ENCODE results near the gene FGF2.
"Not testable (repeated sequence)": the region's sequence is repeated elsewhere in the genome, so short reads cannot be mapped to it uniquely, and the experiment has no call there.

The FGF2 gene

GRCh38 chr4:122857160-122857559 is 30.5 kb downstream of the FGF2 start:
- Histone ChIP-seq H3K36me3 (ENCODE audit: control insufficient read depth, insufficient read depth, low read length) (no peaks in the 10 kb centered on the region), H3K4me1 (ENCODE audit: control insufficient read depth, insufficient read depth, low read length) (peaks cover 29% of the 10 kb centered on the region), H3K4me3 (ENCODE audit: low read length) (no peak overlapping the region), H3K27me3 (ENCODE audit: control insufficient read depth, insufficient read depth, low read length) (no peaks in the 10 kb centered on the region), H3K27ac (ENCODE audit: low read depth, low read length) (peak overlapping the region; percentile 32), H3K9ac (ENCODE audit: low read length) (no peak overlapping the region)

DNA sequence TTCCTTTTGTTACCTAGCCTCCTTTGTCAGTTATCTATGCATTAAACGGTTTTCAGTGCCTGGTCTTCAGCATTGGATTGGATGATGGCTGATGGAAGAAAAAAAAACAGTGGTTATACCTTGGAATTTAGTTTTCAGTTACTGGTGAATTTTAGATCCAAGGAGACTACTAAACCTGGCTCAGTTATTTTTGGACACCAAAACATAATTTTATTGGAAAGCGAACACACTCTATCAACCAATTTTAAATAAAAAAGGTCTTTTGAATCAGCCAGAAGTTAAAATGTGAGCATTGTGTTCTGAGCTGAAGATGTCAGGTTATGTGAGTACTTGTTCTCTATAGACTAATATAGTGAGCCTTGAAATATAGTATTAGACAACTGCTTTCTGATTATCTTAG is 32.1 kb downstream of the FGF2 start:
- Histone ChIP-seq H3K4me1 (ENCODE audit: control insufficient read depth, insufficient read depth, low read length) (peaks cover 34% of the 10 kb centered on the region), H3K27ac (ENCODE audit: low read depth, low read length) (no peak overlapping the region), H3K27me3 (ENCODE audit: control insufficient read depth, insufficient read depth, low read length) (no peaks in the 10 kb centered on the region), H3K36me3 (ENCODE audit: control insufficient read depth, insufficient read depth, low read length) (no peaks in the 10 kb centered on the region), H3K4me3 (ENCODE audit: low read length) (no peak overlapping the region), H3K9ac (ENCODE audit: low read length) (no peak overlapping the region)

- peaks cover 30% of the 10 kb centered on the region for H3K4me1 ChIP-seq (ENCODE audit: control insufficient read depth, insufficient read depth, low read length)
- H3K4me3 ChIP-seq (ENCODE audit: low read length): no peak overlapping the region
- H3K9ac ChIP-seq (ENCODE audit: low read length): no peak overlapping the region
- H3K36me3 ChIP-seq (ENCODE audit: control insufficient read depth, insufficient read depth, low read length): no peaks in the 10 kb centered on the region
- no peak overlapping the region for H3K27ac ChIP-seq (ENCODE audit: low read depth, low read length)
- no peaks in the 10 kb centered on the region for H3K27me3 ChIP-seq (ENCODE audit: control insufficient read depth, insufficient read depth, low read length)
Observed at GRCh38 chr4:122861172-122861943, 34.7 kb downstream of the FGF2 start.

GRCh38 chr4:122863639-122864038 is 37.0 kb downstream of the FGF2 start:
- Histone ChIP-seq H3K4me3 (ENCODE audit: low read length) (no peak overlapping the region), H3K4me1 (ENCODE audit: control insufficient read depth, insufficient read depth, low read length) (peaks cover 24% of the 10 kb centered on the region), H3K27me3 (ENCODE audit: control insufficient read depth, insufficient read depth, low read length) (no peaks in the 10 kb centered on the region), H3K27ac (ENCODE audit: low read depth, low read length) (no peak overlapping the region), H3K36me3 (ENCODE audit: control insufficient read depth, insufficient read depth, low read length) (no peaks in the 10 kb centered on the region), H3K9ac (ENCODE audit: low read length) (no peak overlapping the region)

DNA sequence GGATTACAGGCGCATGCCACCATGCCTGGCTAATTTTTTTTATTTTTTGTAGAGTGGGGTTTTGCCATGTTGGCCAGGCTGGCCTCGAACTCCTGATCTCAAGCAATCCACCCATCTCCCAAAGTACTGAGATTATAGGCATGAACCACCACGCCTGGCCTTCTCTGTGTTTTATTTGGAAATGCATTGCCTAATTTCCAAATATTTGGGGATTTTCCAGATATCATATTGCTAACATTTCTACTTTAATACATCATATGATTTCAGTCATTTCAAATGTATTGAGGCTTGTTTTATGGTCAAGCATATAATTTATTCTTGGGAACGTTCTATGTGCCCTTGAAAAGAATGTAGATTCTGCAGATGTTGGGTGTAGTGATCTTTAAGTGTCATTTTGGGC is 38.8 kb downstream of the FGF2 start:
- Histone ChIP-seq H3K9ac (ENCODE audit: low read length) (no peak overlapping the region), H3K27ac (ENCODE audit: low read depth, low read length) (no peak overlapping the region), H3K4me3 (ENCODE audit: low read length) (no peak overlapping the region), H3K27me3 (ENCODE audit: control insufficient read depth, insufficient read depth, low read length) (no peaks in the 10 kb centered on the region), H3K36me3 (ENCODE audit: control insufficient read depth, insufficient read depth, low read length) (no peaks in the 10 kb centered on the region), H3K4me1 (ENCODE audit: control insufficient read depth, insufficient read depth, low read length) (peaks cover 21% of the 10 kb centered on the region)

DNA sequence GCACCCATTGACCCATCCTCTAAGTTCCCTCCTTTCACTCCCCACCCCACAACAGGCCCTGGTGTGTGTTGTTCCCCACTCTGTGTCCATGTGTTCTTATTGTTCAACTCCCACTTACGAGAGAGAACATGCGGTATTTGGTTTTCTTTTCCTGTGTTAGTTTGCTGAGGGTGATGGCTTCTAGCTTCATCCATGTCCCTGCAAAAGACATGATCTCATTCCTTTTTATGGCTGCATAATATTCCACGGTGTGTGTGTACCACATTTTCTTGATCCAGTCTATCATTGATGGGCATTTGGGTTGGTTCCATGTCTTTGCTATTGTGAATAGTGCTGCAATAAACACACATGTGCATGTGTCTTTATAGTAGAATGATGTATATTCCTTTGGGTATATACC is 41.6 kb downstream of the FGF2 start:
- not testable (repeated sequence) for H3K27ac ChIP-seq (ENCODE audit: low read depth, low read length); H3K4me3 ChIP-seq (ENCODE audit: low read length); H3K9ac ChIP-seq (ENCODE audit: low read length); H3K27me3 ChIP-seq (ENCODE audit: control insufficient read depth, insufficient read depth, low read length); H3K36me3 ChIP-seq (ENCODE audit: control insufficient read depth, insufficient read depth, low read length)
- peaks cover 15% of the 10 kb centered on the region for H3K4me1 ChIP-seq (ENCODE audit: control insufficient read depth, insufficient read depth, low read length)

DNA sequence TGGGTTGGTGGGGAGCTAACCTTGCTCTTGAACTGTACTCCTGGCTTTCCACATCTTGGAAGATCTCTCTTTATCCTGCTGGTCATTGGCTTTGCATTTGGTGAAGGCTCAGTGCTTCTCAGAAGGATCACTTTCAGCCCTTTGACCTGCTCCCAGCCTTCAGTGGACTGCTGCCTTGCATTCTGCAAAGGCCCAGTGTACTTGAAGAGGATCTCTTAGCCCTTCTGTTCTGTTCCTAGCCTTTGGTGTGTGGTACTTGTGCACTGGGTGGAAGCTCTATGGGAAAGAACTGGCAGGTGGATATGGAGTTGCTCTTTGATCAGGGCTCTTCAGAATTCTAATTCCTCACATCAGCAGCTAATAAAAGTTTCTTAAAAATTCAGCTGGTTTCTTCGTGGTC is 46.5 kb downstream of the FGF2 start:
- no peaks in the 10 kb centered on the region for H3K4me1 ChIP-seq (ENCODE audit: control insufficient read depth, insufficient read depth, low read length)
- no peak overlapping the region for H3K9ac ChIP-seq (ENCODE audit: low read length)
- H3K36me3 ChIP-seq (ENCODE audit: control insufficient read depth, insufficient read depth, low read length): no peaks in the 10 kb centered on the region
- H3K27ac ChIP-seq (ENCODE audit: low read depth, low read length): no peak overlapping the region
- no peaks in the 10 kb centered on the region for H3K27me3 ChIP-seq (ENCODE audit: control insufficient read depth, insufficient read depth, low read length)
- H3K4me3 ChIP-seq (ENCODE audit: low read length): no peak overlapping the region

DNA sequence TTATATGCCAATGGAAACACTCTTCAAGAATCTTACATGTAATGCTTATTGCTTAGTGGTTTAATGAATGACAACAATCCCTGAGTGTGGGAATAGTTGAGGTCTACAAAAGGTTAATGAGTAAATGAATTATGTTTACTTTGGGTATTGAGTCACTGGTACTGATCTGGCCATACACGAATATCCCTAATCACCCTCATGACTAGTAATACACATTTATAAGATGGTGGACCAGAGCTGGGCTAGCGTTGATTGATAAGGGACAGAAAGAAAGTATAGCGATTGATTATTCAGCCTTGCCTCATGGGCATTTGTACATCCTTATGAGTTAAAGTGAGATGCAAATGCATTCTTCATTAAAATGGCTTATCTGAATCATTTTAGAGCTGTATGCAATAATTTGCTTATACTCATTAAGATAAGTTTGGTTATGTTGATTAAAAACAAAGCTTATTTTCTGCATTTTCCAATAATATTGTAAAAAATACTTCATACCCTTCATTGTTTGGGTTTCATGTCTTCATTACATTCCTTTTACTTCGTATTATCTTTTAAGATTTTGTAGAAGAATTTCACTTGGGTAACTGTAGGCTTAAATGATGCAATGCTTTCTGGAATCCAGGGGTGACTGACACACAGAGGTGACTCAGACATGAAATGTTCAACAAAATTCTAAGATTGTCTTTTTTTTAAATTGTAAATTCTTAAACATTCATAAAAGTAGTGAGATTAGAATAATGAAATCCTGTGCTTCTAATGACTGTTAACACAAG is 47.4 kb downstream of the FGF2 start:
- no peaks in the 10 kb centered on the region for H3K27me3 ChIP-seq (ENCODE audit: control insufficient read depth, insufficient read depth, low read length)
- no peak overlapping the region for H3K27ac ChIP-seq (ENCODE audit: low read depth, low read length)
- H3K9ac ChIP-seq (ENCODE audit: low read length): no peak overlapping the region

DNA sequence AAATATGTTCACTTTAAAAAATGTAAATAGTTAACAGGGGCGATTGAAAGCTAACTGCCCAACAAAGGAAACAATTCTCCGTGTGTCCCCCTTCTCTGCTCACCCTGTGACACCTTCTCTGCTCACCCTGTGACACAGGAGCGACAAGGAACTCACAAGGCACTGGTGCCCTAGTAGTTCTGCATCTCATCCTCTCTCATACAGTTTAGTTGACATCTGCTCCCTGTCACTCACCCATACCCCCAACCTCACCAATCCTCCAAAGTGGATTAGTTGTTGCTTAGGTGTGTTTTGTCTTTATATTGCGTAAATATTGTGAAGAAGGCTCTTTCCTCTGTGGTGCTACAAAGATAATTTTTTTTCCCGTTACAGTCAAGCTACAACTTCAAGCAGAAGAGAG is 49.3 kb downstream of the FGF2 start:
- Histone ChIP-seq H3K27me3 (ENCODE audit: control insufficient read depth, insufficient read depth, low read length) (no peaks in the 10 kb centered on the region), H3K4me3 (ENCODE audit: low read length) (no peak overlapping the region), H3K36me3 (ENCODE audit: control insufficient read depth, insufficient read depth, low read length) (no peaks in the 10 kb centered on the region), H3K4me1 (ENCODE audit: control insufficient read depth, insufficient read depth, low read length) (no peaks in the 10 kb centered on the region), H3K27ac (ENCODE audit: low read depth, low read length) (no peak overlapping the region), H3K9ac (ENCODE audit: low read length) (no peak overlapping the region)

More for the DNA sequence above, 47.4 kb downstream of the FGF2 start:
- Histone ChIP-seq H3K36me3 (ENCODE audit: control insufficient read depth, insufficient read depth, low read length) (no peaks in the 10 kb centered on the region), H3K4me1 (ENCODE audit: control insufficient read depth, insufficient read depth, low read length) (no peaks in the 10 kb centered on the region), H3K4me3 (ENCODE audit: low read length) (no peak overlapping the region)

DNA sequence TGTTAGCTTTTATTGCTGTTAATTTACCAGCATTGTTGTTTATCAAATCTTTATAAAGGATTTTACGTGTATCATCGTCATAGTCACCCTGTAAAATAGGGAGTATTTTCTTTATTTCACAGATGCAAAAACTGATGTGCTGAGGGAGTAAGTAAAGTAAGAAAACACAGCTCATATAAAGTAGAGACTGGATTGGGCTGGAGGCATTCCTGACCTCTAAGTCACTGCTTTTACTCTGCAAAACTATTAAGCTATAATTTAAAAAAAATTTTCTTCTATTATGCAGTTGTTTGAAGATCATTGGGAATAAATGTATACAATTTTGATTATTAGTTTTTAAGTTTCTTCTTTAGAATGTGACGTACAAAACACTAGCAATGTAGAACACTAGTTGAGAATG is 49.8 kb downstream of the FGF2 start:
- Histone ChIP-seq H3K36me3 (ENCODE audit: control insufficient read depth, insufficient read depth, low read length) (no peaks in the 10 kb centered on the region), H3K4me1 (ENCODE audit: control insufficient read depth, insufficient read depth, low read length) (no peaks in the 10 kb centered on the region), H3K27me3 (ENCODE audit: control insufficient read depth, insufficient read depth, low read length) (no peaks in the 10 kb centered on the region), H3K9ac (ENCODE audit: low read length) (no peak overlapping the region), H3K4me3 (ENCODE audit: low read length) (no peak overlapping the region), H3K27ac (ENCODE audit: low read depth, low read length) (no peak overlapping the region)

DNA sequence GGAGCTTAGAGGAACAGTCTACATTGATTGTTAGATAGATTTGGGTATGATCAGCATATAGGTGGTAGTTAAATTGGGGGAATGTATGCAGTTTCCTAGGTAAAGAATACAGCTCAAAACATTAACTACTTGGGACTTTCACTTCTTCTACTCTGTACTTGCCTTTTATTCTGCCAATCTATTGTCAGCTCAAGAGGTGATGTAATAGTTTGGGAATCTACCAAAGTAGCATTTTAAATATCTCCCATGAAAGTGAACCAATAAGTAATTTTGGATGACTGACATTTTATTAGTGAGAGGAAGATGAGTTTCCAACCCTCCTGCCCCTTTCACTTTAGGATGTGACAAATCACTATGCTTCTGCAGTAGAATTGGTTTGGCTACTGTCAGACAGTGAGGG is 52.4 kb downstream of the FGF2 start:
- no peak overlapping the region for H3K27ac ChIP-seq (ENCODE audit: low read depth, low read length)
- H3K36me3 ChIP-seq (ENCODE audit: control insufficient read depth, insufficient read depth, low read length): no peaks in the 10 kb centered on the region
- H3K4me1 ChIP-seq (ENCODE audit: control insufficient read depth, insufficient read depth, low read length): no peaks in the 10 kb centered on the region
- H3K27me3 ChIP-seq (ENCODE audit: control insufficient read depth, insufficient read depth, low read length): no peaks in the 10 kb centered on the region
- no peak overlapping the region for H3K4me3 ChIP-seq (ENCODE audit: low read length)
- H3K9ac ChIP-seq (ENCODE audit: low read length): no peak overlapping the region

DNA sequence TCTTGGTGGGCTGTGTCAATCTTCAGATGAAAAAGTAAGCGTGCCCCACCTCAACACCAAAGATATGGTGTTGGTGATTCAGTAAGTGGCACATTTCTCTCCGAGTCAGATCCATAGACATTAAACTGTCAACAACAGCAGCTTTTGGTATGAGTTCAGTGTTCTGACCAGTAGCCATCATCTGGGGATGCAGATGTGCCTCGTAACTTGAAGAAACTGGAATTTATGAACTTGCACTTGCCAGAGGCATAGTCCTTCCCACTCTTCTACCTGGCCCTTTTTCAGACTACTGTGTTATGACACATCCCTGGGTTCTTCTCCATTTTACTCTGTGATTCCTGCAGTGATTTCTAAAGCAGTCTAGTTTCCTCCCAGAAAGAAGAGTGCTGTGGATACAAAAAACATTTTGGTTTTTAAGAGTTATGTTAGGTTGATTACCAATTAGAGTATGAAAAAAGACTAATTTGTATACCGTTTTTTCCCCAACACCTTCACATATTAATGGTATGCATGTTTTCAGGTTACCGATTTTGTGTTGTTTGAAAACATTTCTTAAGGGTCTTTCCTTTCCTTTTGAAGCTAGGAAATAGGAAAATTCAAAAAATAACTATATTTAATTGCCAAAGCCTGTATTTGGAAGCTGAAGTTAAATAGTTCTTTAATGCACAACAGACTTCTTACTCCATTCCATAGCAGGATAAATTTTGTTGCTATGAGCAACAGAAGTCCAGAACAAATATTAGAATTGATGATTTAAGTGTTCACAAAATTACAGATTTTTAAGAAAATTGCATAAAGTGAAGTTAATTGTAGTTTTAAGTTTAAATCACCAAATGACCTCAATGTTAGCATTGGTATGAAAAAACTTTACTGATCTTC is 56.5 kb downstream of the FGF2 start:
- Histone ChIP-seq H3K4me1 (ENCODE audit: control insufficient read depth, insufficient read depth, low read length) (no peaks in the 10 kb centered on the region), H3K36me3 (ENCODE audit: control insufficient read depth, insufficient read depth, low read length) (no peaks in the 10 kb centered on the region), H3K4me3 (ENCODE audit: low read length) (no peak overlapping the region), H3K27me3 (ENCODE audit: control insufficient read depth, insufficient read depth, low read length) (no peaks in the 10 kb centered on the region), H3K9ac (ENCODE audit: low read length) (no peak overlapping the region), H3K27ac (ENCODE audit: low read depth, low read length) (no peak overlapping the region)
